IPS-18c (cell line): Measurements from ENCODE around the gene ADGRE2.

Experiments
- H3K4me3 ChIP-seq: 2 replicates; pipeline ENCODE4 v1.7.0; 2013; ENCODE audit warnings: low read depth, mild to moderate bottlenecking, low read length, moderate library complexity; ENCODE audit not compliant: insufficient read depth
- H3K9me3 ChIP-seq: one replicate; pipeline ENCODE4 v1.6.1; 2013; ENCODE audit warnings: mild to moderate bottlenecking, low read length, moderate library complexity; ENCODE audit not compliant: control insufficient read depth, insufficient read depth

Gene ADGRE2

GRCh38 chr19:14700711-14701375 is 77.5 kb downstream of the ADGRE2 start:
- no peaks in the 10 kb centered on the region for H3K9me3 ChIP-seq
- no peak overlapping the region for H3K4me3 ChIP-seq

- Histone ChIP-seq H3K9me3 (no peaks in the 10 kb centered on the region), H3K4me3 (no peak overlapping the region)
These were observed 78.7 kb downstream of the ADGRE2 start for GRCh38 chr19:14699641-14700040.

- H3K4me3 ChIP-seq = no peak overlapping the region
- no peaks in the 10 kb centered on the region for H3K9me3 ChIP-seq
These were observed 82.9 kb downstream of the ADGRE2 start for GRCh38 chr19:14695471-14695870.

GRCh38 chr19:14694641-14695266 is 83.6 kb downstream of the ADGRE2 start:
- H3K9me3 ChIP-seq = no peaks in the 10 kb centered on the region
- H3K4me3 ChIP-seq = no peak overlapping the region

- Histone ChIP-seq H3K4me3 (peak within 1 kb of the TSS; percentile 86), H3K9me3 (no peaks in the 10 kb centered on the region)
These were observed 88.5 kb downstream of the ADGRE2 start, which contains the start of gene ZNF333 for GRCh38 chr19:14689598-14690503. Gene ZNF333 (plus strand): TSS chr19:14690048. CDS start chr19:14693492, 3,444 bp downstream.

- no peaks in the 10 kb centered on the region for H3K9me3 ChIP-seq
- no peak overlapping the region for H3K4me3 ChIP-seq
These were observed 91.9 kb downstream of the ADGRE2 start for GRCh38 chr19:14686411-14686810.

GRCh38 chr19:14683439-14683838 is 94.9 kb downstream of the ADGRE2 start:
- Histone ChIP-seq H3K9me3 (no peaks in the 10 kb centered on the region), H3K4me3 (no peak overlapping the region)
